ENCODE measurements around the gene BPIFB3.

The BPIFB3 gene

GRCh38 chr20:33110147-33110825 lies 56.6 kb downstream of the BPIFB3 start:
- Histone ChIP-seq H3K27ac (ENCODE audit: low read depth, low read length) (no peak overlapping the region), H3K9me2 (replicated peaks; ENCODE audit: control insufficient read depth, low read length) (no peaks in the 10 kb centered on the region), H3K4me1 (ENCODE audit: control insufficient read depth, low read length) (no peaks in the 10 kb centered on the region), H3K4me2 (ENCODE audit: low read length) (no peak overlapping the region), H3K9me3 (ENCODE audit: control insufficient read depth, insufficient read depth, low read length) (no peaks in the 10 kb centered on the region), H4K20me1 (ENCODE audit: control insufficient read depth, insufficient read depth, low read depth, low read length) (no peaks in the 10 kb centered on the region), H3K36me3 (ENCODE audit: control insufficient read depth, low read length) (no peaks in the 10 kb centered on the region), H3K79me2 (ENCODE audit: control insufficient read depth, low read length) (no peaks in the 10 kb centered on the region), H3K4me3 (ENCODE audit: low read length) (no peak overlapping the region), H3K27me3 (ENCODE audit: control insufficient read depth, low read length) (no peaks in the 10 kb centered on the region), H3F3A (ENCODE audit: control insufficient read depth, insufficient read depth) (no peaks in the 10 kb centered on the region)
- TF ChIP-seq EZH2phosphoT487 (IDR thresholded peaks at IDR 0.05; ENCODE audit: borderline replicate concordance, low read length) (no peak), CTCF (IDR thresholded peaks at IDR 0.05; ENCODE audit: low read depth, low read length, poor library complexity, severe bottlenecking) (no peak)

GRCh38 chr20:33111306-33111705 lies 57.6 kb downstream of the BPIFB3 start:
- Histone ChIP-seq H3K9me3 (ENCODE audit: control insufficient read depth, insufficient read depth, low read length) (no peaks in the 10 kb centered on the region), H3F3A (ENCODE audit: control insufficient read depth, insufficient read depth) (no peaks in the 10 kb centered on the region), H3K27ac (ENCODE audit: low read depth, low read length) (no peak overlapping the region), H3K4me3 (ENCODE audit: low read length) (no peak overlapping the region), H4K20me1 (ENCODE audit: control insufficient read depth, insufficient read depth, low read depth, low read length) (no peaks in the 10 kb centered on the region), H3K4me2 (ENCODE audit: low read length) (no peak overlapping the region), H3K36me3 (ENCODE audit: control insufficient read depth, low read length) (no peaks in the 10 kb centered on the region), H3K9me2 (replicated peaks; ENCODE audit: control insufficient read depth, low read length) (no peaks in the 10 kb centered on the region), H3K79me2 (ENCODE audit: control insufficient read depth, low read length) (no peaks in the 10 kb centered on the region), H3K27me3 (ENCODE audit: control insufficient read depth, low read length) (no peaks in the 10 kb centered on the region), H3K4me1 (ENCODE audit: control insufficient read depth, low read length) (no peaks in the 10 kb centered on the region)
- no peak for TF ChIP-seq EZH2phosphoT487 (IDR thresholded peaks at IDR 0.05; ENCODE audit: borderline replicate concordance, low read length)
- no peak for TF ChIP-seq CTCF (IDR thresholded peaks at IDR 0.05; ENCODE audit: low read depth, low read length, poor library complexity, severe bottlenecking)

GRCh38 chr20:33112547-33113386 lies 59.1 kb downstream of the BPIFB3 start:
- Histone ChIP-seq H3K4me3 (ENCODE audit: low read length) (no peak overlapping the region), H3K4me2 (ENCODE audit: low read length) (no peak overlapping the region), H3K36me3 (ENCODE audit: control insufficient read depth, low read length) (no peaks in the 10 kb centered on the region), H3K79me2 (ENCODE audit: control insufficient read depth, low read length) (no peaks in the 10 kb centered on the region), H3K27ac (ENCODE audit: low read depth, low read length) (no peak overlapping the region), H3F3A (ENCODE audit: control insufficient read depth, insufficient read depth) (no peaks in the 10 kb centered on the region), H3K9me3 (ENCODE audit: control insufficient read depth, insufficient read depth, low read length) (no peaks in the 10 kb centered on the region), H3K27me3 (ENCODE audit: control insufficient read depth, low read length) (no peaks in the 10 kb centered on the region), H3K4me1 (ENCODE audit: control insufficient read depth, low read length) (no peaks in the 10 kb centered on the region), H3K9me2 (replicated peaks; ENCODE audit: control insufficient read depth, low read length) (no peaks in the 10 kb centered on the region), H4K20me1 (ENCODE audit: control insufficient read depth, insufficient read depth, low read depth, low read length) (no peaks in the 10 kb centered on the region)
- TF ChIP-seq EZH2phosphoT487 (IDR thresholded peaks at IDR 0.05; ENCODE audit: borderline replicate concordance, low read length) (no peak), CTCF (IDR thresholded peaks at IDR 0.05; ENCODE audit: low read depth, low read length, poor library complexity, severe bottlenecking) (no peak)
